Fibroblast of peridontal ligament (primary cell): ENCODE results near the gene MYH7B.

ENCODE experiments used
- DNase-seq: peaks from one replicate; pipeline ENCODE4 v3.0.0-alpha.2; 2010; ENCODE audit errors: extremely low read depth

MYH7B gene

GRCh38 chr20:34977365-34978091 is 21.9 kb downstream of the MYH7B start:
- DNase-seq = no peak

DNA sequence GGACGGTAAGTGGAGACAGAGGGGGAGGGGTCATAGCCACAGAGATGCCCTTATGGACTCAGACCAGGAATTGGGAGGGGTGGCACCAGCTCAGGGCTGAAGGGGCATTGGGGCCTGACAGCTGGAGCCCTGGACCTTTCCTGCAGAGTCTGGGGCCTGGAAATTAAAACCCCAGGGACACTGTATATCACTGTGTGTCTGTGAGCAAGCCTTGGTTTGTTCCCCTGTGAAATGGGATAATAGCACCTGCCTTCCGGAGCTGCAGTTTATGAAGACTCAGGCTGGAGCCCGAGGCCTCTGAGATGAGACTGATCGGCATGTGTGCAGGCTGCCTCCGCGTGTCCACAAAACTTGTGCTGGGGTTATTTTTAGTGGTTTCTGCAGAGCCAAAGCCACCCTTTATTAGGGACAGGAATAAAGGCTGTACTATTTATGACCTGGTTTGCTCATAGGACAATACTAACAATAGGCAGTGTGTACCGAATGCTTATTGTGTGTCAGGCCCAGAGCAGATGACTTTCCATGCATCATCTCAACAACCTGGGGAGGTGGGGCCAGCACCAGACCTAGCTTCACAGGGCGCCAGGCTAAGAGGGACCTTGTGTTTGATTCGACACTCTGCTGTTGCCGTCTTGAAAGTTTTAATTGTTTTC is 22.6 kb downstream of the MYH7B start:
- DNase-seq = no peak

DNA sequence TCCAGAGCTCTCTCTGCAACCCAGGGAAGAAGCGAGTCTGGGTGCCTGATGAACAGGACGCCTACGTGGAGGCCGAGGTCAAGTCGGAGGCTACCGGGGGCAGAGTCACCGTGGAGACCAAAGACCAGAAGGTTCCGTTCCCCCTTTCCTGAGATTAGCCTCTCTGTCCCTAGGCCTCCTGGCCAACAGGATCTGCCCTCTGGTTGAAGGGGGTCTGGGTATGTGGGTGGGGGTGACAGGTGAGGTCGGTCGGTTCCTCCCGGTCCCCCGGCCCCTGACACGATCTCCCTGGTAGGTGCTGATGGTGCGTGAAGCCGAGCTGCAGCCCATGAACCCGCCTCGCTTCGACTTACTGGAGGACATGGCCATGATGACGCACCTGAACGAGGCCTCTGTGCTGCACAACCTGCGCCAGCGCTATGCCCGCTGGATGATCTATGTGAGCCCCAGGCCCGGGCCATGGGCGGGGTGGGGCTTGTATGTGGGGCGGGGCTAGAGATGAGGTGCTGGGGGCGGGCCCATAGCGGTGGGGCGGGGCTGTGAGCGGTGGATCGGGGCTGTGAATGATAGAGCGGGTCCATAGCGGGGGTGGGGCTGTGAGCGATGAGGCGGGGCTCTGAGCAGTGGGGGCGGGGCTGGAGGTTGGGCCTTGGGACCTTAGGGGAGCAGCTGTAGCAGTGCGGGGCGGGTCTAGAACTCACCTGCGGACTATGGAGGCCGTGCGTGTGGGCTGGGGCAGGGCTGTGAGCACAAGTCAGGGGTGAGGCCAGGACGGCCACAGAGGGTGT is 23.9 kb downstream of the MYH7B start:
- DNase-seq = no peak

GRCh38 chr20:34980543-34981233 is 25.0 kb downstream of the MYH7B start:
- DNase-seq = no peak

DNA sequence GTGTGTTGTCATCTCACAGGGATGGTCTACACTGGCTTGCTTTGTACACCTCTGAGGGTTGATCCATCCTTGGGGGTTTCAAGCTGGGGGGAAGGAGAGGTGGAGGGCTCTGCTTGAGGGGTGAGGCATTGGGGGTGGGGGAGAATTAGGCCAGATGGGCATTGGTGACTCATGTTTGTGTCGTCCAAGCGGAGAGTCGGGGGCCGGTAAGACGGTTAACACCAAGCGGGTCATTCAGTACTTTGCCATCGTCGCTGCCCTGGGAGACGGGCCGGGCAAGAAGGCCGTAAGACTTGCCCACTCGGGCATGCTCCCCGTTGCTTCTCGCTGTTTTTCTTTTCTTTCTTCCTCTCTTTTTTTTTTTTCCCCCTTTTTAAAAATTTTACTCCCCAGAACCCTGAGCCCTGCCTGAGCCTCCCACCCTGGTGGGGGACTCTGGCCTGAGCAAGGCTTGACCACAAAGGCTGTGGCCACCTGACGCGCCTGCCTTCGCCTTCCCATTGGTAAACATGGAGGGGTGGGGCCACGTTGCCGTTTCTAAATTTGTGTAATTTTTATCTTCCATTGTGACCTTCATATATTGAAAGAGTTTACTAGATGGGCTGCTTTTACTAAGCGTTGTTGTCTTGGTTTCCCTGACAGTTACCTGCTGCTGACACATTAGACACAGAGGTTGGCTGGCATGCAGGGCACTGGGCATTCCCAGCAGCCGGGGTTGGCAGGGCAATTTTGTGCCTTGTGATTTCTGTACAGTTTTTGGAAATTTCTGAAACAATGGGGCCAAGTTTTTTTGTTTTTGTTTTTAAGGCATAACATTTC is 26.8 kb downstream of the MYH7B start:
- no peak for DNase-seq

DNA sequence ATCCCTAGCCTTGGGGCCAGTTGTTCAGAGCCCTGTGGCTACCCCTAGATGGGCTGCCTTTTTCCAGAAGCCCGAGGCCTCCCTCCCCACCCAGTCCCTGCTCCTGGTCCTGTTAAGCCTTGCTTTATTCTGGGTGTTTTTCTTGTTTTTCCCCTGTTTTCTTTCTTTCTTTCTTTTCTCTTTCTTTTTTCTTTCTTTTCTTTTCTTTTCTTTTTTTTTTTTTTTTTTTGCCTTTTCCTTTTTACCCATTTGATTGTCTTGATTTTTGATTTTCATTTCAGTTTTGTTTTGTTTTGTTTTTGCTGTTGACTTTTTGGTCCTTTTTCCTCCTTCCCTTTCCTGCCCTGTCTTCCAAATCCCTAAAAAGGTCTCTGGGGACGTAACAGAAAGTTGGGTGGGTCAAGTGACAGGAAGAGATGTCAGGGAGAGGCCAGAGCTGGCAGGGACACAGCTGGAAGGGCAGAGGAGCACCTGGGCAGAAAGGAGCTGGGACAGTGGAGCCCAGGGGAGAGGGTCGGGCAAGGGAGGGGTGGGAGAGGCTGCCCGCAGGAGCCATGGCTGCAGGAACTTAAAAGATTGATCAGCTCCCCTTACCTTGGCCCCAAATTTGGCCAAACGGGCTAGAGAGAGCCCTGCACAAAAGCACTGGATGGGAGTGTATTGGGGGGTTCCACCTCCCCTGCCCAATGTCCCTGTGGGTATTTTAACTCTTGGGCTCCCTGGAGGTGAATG is 27.6 kb downstream of the MYH7B start:
- no peak for DNase-seq

- no peak for DNase-seq
These were observed 28.5 kb downstream of the MYH7B start for GRCh38 chr20:34983995-34984735.

GRCh38 chr20:34984756-34985261 is 29.1 kb downstream of the MYH7B start:
- no peak for DNase-seq

- no peak for DNase-seq
These were observed 30.0 kb downstream of the MYH7B start for GRCh38 chr20:34985461-34986310.

DNA sequence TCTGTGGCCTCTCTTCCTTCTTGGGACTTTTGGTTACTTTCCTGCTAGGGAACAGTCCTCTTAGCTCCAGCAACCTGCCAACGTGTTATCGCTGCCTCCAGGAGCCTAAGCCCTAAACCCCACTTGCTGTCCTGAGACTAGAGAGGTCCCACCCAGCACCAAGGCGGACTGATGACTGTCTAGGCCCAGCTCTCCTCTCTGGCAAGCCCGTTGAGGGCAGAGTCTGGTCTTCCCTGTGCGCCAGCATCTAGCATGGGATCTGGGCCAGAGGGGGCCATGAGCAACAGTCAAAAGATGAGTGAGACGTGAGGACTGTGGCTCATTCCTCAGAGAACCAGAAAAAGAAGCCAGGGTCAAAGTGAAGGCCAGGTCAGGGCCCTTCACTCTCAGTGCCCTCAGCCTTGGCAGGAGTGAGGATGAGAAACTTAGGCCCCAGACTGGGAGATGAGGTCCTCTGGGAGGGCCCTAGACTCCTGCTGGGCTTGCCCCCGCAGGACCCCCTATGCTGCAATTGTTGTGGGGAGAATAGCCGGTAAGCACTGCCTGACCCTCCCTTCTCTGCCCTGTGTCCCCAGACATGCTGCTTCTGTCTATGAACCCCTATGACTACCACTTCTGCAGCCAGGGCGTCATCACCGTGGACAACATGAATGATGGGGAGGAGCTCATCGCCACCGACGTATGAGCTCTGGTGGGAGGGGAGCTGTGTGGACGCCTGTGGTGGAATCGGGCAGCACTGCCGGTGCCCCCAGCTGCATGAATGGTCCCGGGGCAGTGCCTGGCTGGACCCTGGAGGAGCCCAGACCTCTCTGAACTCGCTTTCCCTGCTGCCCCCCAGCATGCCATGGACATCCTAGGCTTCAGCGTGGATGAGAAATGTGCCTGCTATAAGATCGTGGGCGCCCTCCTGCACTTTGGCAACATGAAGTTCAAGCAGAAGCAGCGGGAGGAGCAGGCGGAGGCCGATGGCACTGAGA is 30.9 kb downstream of the MYH7B start:
- no peak for DNase-seq

GRCh38 chr20:34987288-34988190 is 31.9 kb downstream of the MYH7B start:
- no peak for DNase-seq

DNA sequence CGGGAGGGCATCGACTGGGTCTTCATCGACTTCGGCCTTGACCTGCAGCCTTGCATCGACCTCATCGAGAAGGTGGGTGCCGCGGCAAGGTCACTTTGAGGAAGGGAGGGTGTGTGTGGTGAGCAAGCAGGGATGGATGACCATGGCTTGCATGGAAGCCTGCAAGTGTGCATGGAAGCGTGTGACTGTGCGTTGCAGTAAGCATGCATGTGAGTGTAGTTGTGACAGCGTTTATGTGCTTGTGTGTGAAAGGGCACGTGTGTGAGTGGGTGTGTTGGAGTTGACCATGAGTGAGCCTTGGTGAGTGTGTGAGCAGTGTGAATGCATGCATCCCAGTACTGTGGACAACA is 32.5 kb downstream of the MYH7B start:
- DNase-seq = peak; percentile 10

DNA sequence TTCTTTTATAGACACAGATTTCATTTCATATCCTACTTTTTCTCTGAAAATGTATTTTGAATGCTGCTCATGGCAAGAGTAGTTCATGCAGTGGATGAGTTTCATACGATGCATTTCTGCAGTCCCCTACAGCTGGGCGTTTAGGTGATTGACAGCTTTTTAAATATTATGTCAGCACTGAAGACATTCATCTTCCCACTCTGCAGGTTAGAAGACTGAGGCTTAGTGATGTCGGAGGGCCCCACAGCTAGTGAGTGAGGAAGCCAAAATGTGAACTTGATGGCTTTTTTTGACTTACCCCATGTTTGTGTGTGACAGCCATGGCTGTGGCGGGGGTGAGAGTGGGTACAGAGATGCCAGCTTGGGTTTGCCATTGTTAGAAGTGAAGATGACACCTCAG is 33.5 kb downstream of the MYH7B start:
- no peak for DNase-seq

DNA sequence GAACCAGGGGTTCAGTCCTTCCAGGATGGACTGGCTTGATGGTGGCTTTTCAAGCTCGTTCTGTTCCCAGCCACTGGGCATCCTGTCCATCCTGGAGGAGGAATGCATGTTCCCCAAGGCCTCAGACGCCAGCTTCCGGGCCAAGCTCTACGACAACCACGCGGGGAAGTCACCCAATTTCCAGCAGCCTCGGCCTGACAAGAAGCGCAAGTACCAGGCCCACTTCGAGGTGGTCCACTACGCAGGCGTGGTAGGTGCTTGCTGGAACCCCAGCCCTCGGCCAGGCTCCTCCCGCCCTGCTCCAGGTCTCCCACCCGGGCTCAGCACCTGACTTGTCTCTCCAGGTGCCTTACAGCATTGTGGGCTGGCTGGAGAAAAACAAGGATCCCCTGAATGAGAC is 34.0 kb downstream of the MYH7B start:
- no peak for DNase-seq

GRCh38 chr20:34990231-34990630 is 34.6 kb downstream of the MYH7B start:
- no peak for DNase-seq

- DNase-seq = no peak
These were observed 35.1 kb downstream of the MYH7B start for GRCh38 chr20:34990661-34991214.
